HG03066 (cell line): ENCODE results near the gene POMT2.
"Not testable (repeated sequence)": the region's sequence is repeated elsewhere in the genome, so short reads cannot be mapped to it uniquely, and the experiment has no call there.

Experiments
- ATAC-seq: cut with Tn5 transposase; IDR thresholded peaks from one replicate; pipeline ENCODE4 v1.9.1; 2021; ENCODE audit warnings: low read depth; ENCODE audit not compliant: unreplicated experiment

POMT2 gene

DNA sequence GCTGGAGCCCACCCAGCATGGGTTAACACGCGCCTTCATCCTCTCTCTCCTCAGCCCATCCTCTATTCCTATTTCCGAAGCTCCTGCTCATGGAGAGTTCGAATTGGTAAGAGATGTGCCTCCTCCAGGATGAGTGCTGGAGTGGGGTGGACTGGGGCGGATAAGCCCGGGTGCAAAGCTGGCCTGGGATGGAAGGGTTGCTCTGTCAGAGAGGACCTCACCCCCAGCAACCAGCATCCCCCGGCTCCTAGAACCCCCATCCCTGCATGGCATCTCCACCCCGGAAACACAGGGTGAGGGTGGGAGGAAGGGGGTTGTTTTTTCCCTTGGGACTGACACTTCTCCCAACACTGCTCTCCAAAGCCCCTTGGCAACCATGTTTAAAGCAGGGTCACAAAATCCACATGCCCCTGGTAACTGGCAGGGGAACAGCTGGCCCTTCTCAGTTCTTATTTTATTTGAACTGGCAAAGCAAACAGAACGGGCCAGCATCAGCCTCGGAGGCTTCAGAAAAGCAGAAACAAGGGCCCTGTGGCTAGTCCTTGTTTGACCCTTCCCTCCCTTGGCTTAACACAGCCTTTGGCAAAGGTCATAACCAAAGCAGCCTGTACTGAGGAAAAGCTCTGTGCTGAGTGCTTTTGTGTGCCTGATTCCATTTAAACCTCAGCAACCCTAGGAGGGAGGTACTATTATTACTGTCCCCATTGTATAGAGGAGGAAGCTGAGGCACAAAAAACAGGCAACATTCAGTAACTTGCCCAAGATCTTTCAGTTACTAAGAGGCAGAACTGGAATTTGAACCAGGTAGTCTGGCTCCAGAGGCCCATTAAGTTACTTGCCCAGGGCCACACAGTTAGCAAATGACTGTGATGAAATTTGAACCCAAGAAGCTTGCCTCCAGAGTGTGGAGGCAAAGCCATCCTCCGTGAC is 4.4 kb upstream of the POMT2 start:
- ATAC-seq: no peak

DNA sequence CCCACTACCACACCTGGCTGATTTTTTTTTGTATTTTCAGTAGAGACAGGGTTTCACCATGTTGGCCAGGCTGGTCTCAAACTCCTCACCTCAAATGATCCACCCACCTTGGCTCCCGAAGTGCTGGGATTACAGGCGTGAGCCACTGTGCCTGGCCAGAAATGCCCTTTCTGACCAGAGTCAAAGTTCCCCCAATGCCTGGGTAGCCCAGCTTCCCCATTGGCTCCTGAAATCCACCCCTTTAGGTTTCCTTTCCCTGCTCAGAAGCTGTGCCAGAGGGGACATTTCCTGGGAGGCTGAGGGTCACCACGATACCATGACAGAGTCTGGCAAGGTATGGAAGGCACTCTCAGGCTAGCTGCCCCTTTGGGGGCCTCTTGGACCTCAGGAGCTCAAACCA is 3.6 kb upstream of the POMT2 start:
- ATAC-seq: no peak

DNA sequence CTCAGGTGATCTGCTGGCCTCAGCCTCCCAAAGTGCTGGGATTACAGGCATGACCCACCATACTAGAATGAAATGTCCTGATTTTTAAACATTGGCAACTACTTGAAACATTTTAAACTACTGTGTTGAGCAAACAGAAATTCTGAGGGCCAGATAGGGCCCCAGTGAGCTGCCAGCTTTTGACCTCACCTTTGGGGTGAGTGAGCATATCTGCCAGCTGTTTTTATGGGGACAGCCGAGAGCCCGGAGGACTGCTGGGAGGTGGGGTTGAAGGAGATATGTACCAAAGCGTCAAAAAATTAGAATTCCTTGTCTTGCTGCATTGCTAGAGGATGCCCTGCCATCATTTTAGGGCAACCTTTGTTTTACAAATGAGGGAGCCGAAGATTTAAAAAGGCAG is 2.9 kb upstream of the POMT2 start:
- ATAC-seq: no peak

DNA sequence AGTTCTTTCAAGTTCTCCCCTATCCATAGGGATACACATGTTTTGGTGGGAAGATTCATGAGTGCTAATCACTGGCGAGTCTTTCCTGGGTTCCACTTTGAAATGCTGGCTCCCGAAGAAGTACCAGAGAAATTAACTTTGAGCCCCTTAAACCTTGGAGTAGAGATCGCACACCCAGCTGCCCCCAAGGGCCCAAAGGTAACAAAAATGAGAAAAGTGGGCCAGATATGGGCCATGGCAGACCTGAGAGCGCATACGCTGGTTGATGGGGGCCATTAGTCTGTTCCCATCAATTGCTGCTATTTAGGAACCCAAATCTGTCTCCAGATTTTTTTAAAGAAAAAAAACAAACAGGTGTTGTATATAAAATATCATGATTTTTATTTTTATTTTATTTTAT is 2.3 kb upstream of the POMT2 start:
- no peak for ATAC-seq

DNA sequence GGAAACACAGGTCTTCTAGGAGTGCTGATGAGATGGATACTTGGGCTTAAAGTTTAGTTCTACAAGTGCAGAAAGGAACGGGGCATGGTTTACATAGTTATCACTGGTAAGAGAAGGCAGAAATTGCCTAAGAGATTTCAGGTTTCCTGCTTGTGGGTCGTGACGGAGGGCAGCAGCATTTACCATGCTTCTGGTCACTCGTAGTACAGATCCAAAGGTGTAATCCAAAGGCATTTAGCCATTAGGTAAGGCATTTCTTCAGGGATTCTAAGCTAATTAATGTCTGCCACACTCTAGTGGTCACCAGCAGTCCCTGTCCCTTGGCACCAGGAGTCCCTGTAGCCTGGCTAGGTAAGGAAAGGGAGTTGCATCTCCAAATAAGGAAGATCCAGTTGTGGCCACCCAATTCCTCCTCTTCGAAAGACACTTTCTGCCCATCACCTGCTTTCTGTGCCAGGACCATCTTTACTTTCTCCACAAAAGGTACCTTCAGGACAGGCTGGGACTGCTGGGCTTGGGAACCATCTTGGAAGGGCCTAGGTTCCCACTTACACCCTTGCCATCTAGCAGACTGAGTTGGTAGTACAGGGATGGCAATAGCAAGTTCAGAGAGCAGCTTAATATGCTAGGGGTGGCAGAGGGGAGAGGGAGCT is 1.7 kb upstream of the POMT2 start:
- no peak for ATAC-seq

DNA sequence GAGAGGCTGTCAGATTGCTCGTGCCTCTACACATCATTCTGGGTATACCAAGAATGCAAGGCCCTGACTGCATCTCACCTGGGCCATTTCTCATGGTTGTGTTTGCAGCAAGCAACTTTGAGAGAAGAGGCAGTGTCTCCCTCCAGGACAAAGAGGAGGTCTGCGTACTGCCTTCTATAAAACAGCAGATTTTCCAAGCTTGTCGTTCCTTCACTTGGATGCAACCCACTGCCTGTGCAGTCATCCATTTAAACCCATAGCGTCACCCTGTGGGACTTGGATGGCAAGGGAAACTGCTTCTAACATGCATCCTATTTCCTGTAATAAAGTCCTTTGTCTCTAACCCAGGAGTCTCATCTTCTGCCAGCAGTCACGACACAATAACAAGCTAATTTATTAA is 1.3 kb downstream of the POMT2 start:
- ATAC-seq: no peak

DNA sequence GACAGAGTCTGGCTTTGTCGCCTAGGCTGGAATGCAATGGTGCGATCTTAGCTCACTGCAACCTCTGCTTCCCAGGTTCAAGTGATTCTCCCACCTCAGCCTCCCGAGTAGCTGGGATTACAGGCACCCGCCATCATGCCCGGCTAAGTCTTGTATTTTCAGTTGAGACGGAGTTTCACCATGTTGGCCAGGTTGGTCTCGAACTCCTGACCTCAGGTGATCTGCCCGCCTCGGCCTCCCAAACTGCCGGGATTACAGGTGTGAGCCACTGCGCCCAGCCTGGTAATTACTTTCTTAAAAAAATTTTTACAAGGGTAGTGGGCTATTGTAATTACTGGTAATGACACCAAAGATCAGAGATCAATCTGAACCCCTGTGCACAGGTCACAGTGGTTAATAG is 1.9 kb downstream of the POMT2 start:
- not testable (repeated sequence) for ATAC-seq

DNA sequence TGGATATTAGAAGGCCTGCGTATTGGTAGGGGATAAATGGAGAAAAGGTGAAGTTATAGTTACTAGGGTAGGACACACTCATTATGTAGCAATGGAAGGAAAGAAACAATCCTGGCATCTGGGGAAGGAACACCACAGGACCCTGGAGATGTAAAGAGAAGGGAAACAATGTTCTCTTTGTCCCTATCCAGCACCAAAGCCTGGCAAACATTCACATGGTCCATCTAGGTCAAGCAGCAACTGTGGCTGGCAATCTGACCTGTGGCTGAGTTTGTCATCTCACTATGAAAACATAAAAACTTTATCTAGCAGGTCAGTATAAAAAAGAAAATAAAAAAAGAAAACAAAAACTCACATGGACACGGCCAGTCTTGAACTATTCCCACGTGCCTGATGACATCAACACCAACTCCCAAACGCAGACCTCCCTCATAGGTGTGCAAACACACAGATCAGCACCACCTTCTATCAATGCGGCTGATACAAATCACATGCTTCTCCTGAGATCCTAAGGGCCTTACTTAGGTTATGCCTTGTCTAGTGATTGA is 2.6 kb downstream of the POMT2 start:
- ATAC-seq: no peak

DNA sequence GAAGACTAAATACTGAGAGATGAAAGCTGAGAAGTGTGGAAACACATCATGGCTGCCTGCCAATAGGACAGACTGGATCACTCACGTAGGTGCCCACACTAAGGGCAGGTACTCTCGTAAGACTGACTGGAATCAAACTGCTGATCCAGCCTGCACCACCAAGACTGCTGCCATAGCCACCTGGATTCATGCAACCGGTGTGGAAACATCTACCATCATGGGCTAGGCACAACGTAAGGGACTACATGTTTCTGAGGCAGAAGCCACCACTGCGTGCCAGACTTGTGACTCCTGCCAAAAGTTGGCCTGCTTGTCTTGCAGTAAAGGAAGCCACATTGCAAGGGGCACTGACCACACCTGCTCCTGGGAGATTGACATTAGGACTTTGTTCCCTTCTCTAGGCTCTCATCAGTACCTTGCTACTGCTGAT is 3.8 kb downstream of the POMT2 start:
- no peak for ATAC-seq

DNA sequence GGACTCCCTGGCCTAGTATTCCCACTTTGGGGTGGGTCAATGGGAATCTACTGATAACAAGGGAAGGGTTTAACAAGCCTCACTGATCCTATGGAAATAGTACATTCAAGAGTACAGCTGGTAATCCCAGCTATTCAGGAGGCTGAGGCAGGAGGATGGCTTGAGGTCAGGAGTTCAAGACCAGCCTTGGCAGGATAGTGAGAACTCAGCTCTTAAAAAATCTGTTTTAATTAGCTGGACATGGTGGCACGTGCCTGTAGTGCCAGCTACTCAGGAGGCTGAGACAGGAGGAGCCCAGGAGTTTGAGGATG is 4.5 kb downstream of the POMT2 start:
- ATAC-seq: no peak

DNA sequence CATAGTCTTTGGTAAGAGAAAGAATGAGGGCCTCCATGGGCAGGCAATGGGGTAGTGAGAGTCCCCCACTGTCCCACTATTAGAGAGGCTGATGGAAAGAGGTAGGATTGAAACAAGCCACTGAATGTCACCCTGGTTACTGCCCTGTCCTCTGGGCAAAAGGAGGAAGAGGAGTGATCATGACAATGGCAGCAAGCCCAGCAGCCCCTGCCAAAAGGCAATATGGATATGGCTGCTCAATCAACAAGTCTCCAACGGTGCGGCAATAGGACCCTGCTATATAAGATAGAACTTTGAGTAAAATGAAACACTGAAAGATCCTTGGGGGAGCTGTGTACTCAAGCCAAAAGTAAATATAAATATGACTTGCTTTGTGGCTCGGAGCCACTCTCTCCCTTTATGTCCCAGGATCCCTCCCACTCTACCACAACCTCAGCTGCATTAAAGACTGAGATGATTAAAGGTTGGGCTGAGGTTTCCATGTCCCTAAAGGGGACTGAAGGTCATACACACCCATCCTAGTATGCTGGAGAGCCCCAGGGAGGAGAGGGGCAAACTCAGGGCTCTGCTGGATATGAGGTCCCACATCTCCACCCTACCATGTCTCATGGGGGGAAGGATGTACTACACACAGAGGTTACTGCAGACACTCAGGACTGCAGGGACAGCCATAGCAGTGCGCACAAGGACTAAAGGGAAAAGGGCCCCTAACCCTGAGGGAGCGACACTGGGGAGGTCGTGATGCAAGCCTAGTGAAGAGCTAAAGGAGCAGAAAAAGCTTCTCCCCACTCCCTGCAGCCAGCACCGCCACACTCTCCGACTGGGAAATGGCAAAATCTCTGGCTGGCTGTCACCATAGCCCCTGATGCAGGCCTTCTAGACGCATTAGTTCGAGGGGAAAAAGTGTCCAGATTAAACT is 5.9 kb downstream of the POMT2 start:
- ATAC-seq: no peak

DNA sequence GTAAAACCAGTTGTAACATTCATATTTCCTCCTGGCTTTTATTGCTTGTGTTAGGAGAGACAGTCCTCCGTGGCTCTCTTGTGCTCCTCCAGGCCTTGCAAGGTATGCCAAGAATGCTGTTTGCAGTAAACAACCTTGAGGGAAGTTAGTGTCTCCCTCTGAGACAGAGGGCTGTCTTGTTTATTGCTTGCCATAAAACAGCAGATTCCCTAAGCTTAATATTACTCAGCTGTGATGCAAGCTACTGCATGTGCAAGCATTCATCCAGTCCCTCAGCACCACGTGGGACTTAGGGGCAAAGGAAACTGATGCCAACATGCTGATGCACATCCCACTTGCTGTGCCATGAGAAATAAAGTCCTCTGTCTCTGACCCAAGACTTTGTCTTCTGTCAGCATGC is 6.6 kb downstream of the POMT2 start:
- no peak for ATAC-seq

DNA sequence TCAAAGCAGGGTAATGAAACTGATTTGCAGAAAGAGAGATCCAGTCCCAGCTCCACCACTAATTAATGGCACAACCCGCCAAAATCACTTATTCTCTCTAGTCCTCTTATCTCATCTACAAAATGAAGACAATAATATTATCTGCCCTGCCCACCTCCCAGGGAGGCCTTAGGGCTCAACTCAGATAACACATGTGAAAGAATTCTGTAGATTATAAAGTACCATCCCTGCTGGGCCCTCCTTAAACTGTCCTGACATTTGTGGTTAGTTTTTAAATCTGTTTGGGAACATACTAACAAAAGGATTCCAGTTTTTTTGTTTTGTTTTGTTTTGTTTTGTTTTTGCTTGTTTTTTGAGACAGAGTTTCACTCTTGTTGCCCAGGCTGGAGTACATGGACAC is 7.3 kb downstream of the POMT2 start:
- ATAC-seq: no peak

DNA sequence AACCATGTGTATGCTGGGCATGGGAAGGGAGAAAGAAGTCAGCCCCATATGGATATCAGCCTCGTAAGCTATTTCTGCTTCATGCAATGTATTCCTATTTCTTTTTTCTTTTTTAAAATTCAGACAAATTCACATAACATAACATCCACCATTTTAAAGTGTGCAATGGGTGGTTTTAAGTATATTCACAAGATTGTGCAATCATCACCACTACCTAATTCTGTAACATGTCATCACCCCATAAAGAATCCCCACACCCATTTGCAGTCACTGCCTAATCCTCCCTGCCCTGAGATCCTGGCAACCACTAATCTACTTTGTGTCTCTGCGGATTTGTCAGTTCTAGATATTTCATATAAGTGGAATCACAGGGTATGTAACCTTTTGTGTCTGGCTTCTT is 9.5 kb downstream of the POMT2 start:
- no peak for ATAC-seq

DNA sequence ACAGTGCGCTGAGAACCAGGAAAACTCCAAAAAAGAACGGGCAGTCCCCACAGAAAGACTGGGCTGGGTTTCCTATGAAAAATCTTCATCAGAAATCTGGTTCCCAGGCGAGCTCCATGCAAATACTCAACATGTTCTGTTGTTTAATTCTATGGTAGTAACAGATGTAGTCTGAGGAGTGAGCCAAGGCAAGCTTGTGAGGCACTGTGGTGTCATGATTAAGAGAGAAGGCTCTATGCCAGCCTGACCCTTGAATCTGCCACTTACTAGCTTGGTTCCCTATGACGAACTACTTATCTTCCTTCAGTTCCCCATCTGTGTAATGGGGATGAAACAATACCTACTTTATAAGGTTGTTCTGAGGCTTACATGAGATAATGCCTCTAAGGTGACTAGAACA is 10.7 kb downstream of the POMT2 start:
- ATAC-seq: no peak

DNA sequence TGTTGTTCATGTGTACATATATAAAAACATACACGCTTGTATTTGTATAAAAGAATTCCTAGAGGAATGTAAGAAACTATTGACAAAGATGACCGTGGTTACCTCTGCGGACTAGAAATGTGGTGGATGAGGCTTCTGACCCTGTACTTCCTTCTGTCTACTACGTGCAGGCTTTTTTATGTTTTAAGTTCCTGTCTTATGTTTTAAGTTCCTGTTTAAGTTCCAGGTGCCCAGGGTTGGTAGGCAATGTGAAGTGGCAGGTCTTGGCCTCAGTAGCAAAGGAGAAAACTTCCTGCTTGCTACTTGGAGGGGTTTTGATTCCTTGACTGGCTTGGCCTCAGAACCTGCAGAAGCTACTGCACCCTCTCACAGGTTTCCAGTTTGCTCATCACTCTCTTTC is 11.6 kb downstream of the POMT2 start:
- no peak for ATAC-seq

DNA sequence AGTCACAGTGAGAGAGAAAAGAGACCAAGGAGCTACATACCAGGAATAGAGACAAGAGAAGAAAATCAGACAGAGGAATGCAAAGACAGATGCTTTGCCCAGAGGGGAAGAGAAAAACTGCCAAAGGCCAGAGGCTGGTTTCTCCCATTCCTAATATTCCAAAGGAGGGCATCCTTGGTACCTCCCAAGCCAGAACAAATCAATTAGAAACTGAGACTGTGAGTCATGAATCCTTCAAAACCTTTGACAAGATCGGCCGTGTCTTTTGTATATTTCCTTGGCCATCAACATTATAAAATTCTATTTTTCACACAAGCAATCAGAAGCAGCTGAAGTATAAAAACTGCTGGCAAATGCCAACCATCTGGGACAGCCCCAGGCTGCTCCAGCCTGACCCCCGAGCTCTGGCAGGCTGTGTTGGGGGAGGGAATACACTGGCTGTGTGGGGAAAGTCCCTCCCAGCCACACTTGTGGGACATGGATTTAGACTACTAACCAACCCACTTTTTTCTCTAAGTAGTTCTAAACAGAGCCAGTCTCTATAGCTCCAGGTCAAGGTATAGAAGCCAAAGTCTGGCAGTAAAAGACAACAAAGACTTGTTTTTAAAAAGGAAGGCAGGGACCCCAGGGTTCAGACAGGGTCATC is 13.7 kb downstream of the POMT2 start:
- no peak for ATAC-seq

DNA sequence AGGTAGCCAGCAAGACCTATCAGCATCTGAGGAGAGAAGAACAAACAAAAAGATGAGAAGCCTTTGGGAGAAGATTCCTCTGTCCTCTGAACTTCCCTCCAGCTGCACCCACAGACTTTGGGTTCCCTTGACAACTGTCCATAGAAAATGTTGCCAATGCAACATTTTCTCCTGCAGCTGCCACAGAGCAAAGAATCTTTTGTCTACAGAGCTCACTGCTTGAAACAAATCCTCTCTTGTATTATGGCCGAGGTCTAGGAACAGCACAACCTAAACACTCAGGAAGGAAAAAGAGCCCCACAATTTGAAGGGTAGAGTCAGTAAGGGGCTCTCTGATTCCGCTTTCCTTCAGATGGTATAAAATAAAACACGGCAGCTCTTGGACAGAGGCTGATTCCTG is 14.3 kb downstream of the POMT2 start:
- no peak for ATAC-seq

DNA sequence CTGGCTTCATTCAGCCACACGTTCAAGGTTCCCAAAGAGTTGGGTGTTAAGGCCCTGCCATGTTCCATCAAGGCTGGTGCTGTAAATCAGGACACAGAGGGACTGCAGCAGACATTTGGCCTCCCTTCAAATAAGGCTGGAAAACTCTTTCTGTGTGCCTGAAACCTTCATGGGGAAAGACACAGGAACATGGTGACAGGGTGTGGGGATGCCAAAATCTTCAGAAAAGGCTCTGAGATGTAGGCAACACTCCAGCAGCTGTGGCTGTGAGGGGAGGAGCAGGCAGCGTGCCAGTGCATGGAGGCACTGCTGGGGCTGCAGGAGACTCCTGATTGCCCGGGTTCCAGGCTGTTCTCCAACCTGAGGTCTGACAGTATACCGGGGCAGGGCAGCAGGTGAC is 15.0 kb downstream of the POMT2 start:
- no peak for ATAC-seq

DNA sequence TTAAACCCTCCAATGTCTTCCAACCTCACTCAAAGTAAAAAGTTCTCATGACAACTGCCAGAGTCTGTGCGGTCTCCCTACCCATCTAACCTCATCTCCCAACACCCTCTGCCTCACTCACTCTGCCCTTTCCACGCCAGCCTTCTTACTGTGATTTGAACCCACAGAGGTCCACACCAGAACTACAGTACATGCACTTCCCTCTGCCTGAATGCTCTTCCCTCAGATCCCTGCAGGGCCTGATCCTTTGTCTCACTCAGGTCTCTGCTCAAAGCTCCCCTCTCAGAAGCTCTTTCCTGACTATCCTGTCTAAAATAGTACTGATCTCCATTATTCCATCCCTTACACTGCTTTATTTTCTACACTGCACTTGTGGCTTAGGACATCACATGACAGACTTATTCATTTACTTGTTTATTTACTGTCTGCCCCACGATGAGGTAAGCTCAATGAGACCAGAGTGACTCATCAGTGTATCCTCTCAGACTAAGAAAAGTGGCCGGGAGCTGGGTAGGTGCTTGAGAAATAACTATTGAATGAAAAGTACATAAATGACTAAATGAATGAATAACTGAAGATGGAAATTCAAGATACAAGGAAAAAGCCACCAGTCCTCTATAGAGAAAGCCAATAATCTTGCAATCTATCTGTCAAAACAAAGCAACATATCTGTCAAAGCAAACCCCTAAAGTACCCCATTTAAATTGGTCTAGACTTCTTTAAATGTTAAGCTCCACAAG is 17.1 kb downstream of the POMT2 start:
- no peak for ATAC-seq
